Upper lobe of left lung (tissue), 6 donors: ENCODE data around the gene ANGEL2. TPM values are rescaled to one million over a fixed set of nuclear protein-coding genes. Genes with fewer than 3 reads are reported as not detected.

ENCODE experiments used
- ATAC-seq, 2 donors: fragments of 200-7000 bp; cut with Tn5 transposase; one replicate each; pipeline ENCODE4 v1.9.1; 2022; ENCODE audit warnings: mild to moderate bottlenecking in 2 of 2, moderate library complexity in 2 of 2; ENCODE audit not compliant: low FRiP score in 2 of 2
- DNase-seq, 2 donors: peaks; one replicate each; pipeline ENCODE4 v3.0.0-alpha.2; 2019 to 2020
- H3K27ac ChIP-seq, 4 donors: fragments of 200-600 bp; sonication (generic); one replicate each; pipeline ENCODE4 v1.5.1; 2016 to 2019
- H3K27me3 ChIP-seq, 4 donors: fragments of 200-600 bp; sonication (generic); one replicate each; pipeline ENCODE4 v1.5.1; 2017 to 2019
- H3K36me3 ChIP-seq, 4 donors: fragments of 200-600 bp; sonication (generic); one replicate each; pipeline ENCODE4 v1.5.1; 2016 to 2019
- H3K4me1 ChIP-seq, 4 donors: fragments of 200-600 bp; sonication (generic); one replicate each; pipeline ENCODE4 v1.5.1; 2018 to 2019
- H3K4me3 ChIP-seq, 4 donors: fragments of 200-600 bp; sonication (generic); one replicate each; pipeline ENCODE4 v1.5.1; 2017 to 2019; ENCODE audit warnings: mild to moderate bottlenecking in 2 of 4, moderate library complexity in 1 of 4
- H3K9me3 ChIP-seq, 4 donors: fragments of 200-600 bp; sonication (generic); one replicate each; pipeline ENCODE4 v1.5.1; 2018 to 2019
- EP300 ChIP-seq, 4 donors: sonication (generic); formaldehyde crosslinking; IDR thresholded peaks; one replicate each; pipeline ENCODE4 v1.5.1; 2017; ENCODE audit warnings: antibody characterized with exemption in 4 of 4, control low read depth in 2 of 4
- POLR2A ChIP-seq, 4 donors: fragments of 450-650 bp; IDR thresholded peaks; one replicate each; pipeline ENCODE4 v1.5.1; 2016 to 2017; ENCODE audit warnings: antibody characterized with exemption in 4 of 4, mild to moderate bottlenecking in 2 of 4
- POLR2AphosphoS5 ChIP-seq, 2 donors: sonication (generic); formaldehyde crosslinking; IDR thresholded peaks; one replicate each; pipeline ENCODE4 v1.5.1; 2017; ENCODE audit warnings: antibody characterized with exemption in 2 of 2
- WGBS, 2 donors: methylation state at CpG; one replicate each; pipeline ENCODE4 v1.1.5; 2017 to 2018; 5-methylcytosine and 5-hydroxymethylcytosine counted together
- total RNA-seq, 6 donors: library from RNA; depleted of rRNA in 4 of 6; stranded (reverse); fragments of >200 nt in 4 of 6; gene quantifications; one replicate each; pipeline versions ENCODE4 v1.1.0 to v1.2.1, GENCODE V29; 2016 to 2021
- TF ChIP-seq, protein P1 (sequence below), 6 experiments: fragments of 450-650 bp in 4 of 6; fragments of 200-600 bp in 2 of 6; sonication (generic) in 2 of 6; IDR thresholded peaks; one replicate each; pipeline ENCODE4 v1.5.1; 2016 to 2019; ENCODE audit warnings: antibody characterized with exemption in 6 of 6
- donor health status: DM: no; HTN: no; CAD: no; lungs with moderate emphysema.
- donor health status: DM: no; HTN: yes; CAD: no; lungs with severe emphysema.

ANGEL2 gene
- total RNA-seq, 6 donors from 2014 or later, result 29.4 to 68.7 (median 35.6) TPM

DNA sequence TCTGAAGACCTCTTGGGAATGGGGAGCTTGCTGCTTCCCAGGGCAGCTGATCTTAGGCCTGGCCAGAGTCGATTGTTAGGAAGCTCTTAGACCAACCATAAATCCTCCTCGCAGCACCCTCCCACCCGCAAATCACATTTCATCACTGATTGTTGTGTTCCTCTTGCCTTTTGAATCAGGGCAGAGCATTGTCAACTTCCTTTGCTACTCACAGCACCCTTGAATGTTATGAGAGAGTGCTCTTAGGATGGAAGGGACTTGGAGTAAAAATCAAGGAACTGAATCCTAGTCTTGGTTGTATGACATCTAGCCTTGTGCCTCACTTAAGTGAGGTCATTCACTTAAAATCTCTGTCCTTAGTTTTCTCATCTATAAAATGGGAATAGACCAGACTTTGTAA, 62.3 kb downstream of the ANGEL2 start:
- Histone ChIP-seq H3K27ac (no peak overlapping the region), H3K27me3 (peaks cover 0 to 7% (median 3%) of the 10 kb centered on the region in 4 donors), H3K4me1 (peaks cover 12 to 22% (median 17%) of the 10 kb centered on the region in 4 donors), H3K4me3 (no peak overlapping the region), H3K36me3 (no peaks in the 10 kb centered on the region), H3K9me3 (no peaks in the 10 kb centered on the region)
- DNase-seq, result no peak
- TF ChIP-seq POLR2A (IDR thresholded peaks at IDR 0.05) (no peak), EP300 (IDR thresholded peaks at IDR 0.05) (no peak), POLR2AphosphoS5 (IDR thresholded peaks at IDR 0.05) (no peak)
- TF ChIP-seq, protein P1, sequence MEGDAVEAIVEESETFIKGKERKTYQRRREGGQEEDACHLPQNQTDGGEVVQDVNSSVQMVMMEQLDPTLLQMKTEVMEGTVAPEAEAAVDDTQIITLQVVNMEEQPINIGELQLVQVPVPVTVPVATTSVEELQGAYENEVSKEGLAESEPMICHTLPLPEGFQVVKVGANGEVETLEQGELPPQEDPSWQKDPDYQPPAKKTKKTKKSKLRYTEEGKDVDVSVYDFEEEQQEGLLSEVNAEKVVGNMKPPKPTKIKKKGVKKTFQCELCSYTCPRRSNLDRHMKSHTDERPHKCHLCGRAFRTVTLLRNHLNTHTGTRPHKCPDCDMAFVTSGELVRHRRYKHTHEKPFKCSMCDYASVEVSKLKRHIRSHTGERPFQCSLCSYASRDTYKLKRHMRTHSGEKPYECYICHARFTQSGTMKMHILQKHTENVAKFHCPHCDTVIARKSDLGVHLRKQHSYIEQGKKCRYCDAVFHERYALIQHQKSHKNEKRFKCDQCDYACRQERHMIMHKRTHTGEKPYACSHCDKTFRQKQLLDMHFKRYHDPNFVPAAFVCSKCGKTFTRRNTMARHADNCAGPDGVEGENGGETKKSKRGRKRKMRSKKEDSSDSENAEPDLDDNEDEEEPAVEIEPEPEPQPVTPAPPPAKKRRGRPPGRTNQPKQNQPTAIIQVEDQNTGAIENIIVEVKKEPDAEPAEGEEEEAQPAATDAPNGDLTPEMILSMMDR (IDR thresholded peaks at IDR 0.05), result no peak
- no peak for ATAC-seq
- 72 to 78% methylated on average over 3 of the region's 3 CpGs for WGBS, 2 donors

DNA sequence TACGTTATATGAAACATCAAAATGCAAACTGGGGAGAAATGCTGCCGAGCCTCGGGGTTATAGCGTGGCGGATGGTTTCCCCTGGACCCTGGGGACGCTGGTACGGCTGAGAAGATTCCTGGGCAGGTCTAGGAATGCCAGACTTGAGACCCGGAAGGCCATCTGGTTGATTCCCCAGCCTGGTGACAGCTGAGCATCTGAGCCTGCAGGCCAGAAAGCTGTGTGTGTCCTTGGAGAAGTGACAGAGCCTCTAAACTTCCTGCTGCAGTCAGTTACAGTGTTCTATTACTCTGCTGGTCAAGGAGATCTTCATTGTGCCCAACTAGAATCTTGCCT, 63.1 kb downstream of the ANGEL2 start:
- Histone ChIP-seq H3K4me3 (no peak overlapping the region), H3K27me3 (peaks cover 0 to 7% (median 3%) of the 10 kb centered on the region in 4 donors), H3K27ac (no peak overlapping the region), H3K4me1 (peaks cover 12 to 22% (median 17%) of the 10 kb centered on the region in 4 donors), H3K36me3 (no peaks in the 10 kb centered on the region), H3K9me3 (no peaks in the 10 kb centered on the region)
- ATAC-seq, result no peak
- 87 to 90% methylated on average over 8 of the region's 8 CpGs for WGBS, 2 donors
- TF ChIP-seq, protein P1 (IDR thresholded peaks at IDR 0.05), result no peak
- TF ChIP-seq POLR2AphosphoS5 (IDR thresholded peaks at IDR 0.05) (no peak), EP300 (IDR thresholded peaks at IDR 0.05) (no peak), POLR2A (IDR thresholded peaks at IDR 0.05) (no peak)
- DNase-seq, result no peak

DNA sequence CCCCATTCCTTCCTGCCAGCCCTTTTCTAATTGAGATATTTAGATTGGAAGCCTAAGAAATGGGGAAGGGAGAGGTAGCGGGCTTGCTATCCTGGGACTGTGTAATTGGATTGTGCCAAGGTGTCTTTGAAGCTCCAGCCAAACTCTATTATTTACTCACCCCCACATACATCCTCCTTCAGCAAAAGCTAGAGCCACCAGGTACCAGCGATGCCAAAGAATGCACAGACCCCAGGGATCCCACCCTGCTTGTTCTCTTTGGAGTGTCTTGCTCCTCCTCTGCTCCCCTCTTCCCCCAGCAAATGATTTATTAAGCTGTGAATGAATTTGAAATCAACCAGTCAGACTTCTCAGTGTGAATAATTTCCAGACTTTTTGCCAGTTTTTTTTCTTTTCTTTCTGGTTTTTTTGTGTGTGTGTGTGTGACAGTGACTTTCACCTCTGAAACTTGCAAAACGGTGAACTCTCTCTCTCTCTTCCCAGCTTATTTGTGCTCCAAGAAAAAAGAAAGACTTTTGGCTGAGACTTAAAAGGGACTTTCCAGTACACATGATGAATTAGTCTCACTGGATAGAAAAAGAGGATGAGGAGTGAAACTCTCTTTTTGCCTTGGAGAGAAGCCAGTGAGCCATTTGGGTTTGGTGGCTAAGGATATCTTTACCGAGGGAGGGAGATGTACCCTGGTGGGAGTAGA, 63.6 kb downstream of the ANGEL2 start:
- Histone ChIP-seq H3K27ac (no peak overlapping the region), H3K36me3 (no peaks in the 10 kb centered on the region), H3K4me3 (peak overlapping the region in 2 of 4 donors; percentile 52 to 58), H3K27me3 (peaks cover 0 to 7% (median 3%) of the 10 kb centered on the region in 4 donors), H3K9me3 (no peaks in the 10 kb centered on the region), H3K4me1 (peaks cover 12 to 22% (median 17%) of the 10 kb centered on the region in 4 donors)
- WGBS, 2 donors, result 60 to 76% methylated on average over 4 of the region's 4 CpGs
- DNase-seq (no peak), ATAC-seq (no peak)
- TF ChIP-seq POLR2AphosphoS5 (IDR thresholded peaks at IDR 0.05), result no peak

DNA sequence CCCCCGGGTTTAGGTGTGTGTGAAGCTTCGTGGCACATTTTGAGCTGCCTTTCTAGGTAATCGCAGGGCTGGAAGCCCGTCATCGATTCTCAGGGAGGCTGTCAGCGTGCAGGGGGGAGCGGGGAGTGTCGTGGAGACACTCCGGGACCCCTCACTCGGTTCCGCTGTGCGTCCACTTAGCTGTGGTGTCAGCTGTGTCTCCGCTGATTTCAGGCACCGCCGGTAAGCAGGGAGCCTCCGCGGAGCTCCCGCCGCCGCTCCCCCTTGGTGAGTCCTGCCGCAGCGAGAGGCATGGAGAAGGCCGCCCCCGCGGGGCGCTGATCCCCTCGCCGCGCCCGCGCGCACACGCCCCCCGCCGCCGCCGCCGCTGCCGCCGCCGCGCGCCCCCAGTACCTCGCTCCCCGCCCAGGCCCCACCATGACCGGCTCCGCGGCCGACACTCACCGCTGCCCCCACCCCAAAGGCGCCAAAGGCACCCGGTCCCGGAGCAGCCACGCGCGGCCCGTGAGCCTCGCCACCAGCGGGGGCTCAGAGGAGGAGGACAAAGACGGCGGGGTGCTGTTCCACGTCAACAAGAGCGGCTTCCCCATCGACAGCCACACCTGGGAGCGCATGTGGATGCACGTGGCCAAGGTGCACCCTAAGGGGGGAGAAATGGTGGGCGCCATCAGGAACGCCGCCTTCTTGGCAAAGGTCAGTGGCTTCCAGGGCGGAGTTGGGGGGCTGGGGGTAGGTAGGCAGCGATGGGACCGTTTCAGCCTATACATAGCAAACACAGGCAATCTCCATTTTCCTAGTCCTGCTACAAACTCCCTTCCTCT, 64.3 kb downstream of the ANGEL2 start:
- Histone ChIP-seq H3K4me3 (peak overlapping the region; percentile 39 to 61 (median 55)), H3K4me1 (peaks cover 12 to 22% (median 17%) of the 10 kb centered on the region in 4 donors), H3K9me3 (no peaks in the 10 kb centered on the region), H3K27ac (no peak overlapping the region), H3K36me3 (no peaks in the 10 kb centered on the region), H3K27me3 (peaks cover 0 to 7% (median 3%) of the 10 kb centered on the region in 4 donors)
- TF ChIP-seq, protein P1 (IDR thresholded peaks at IDR 0.05), result no peak
- TF ChIP-seq EP300 (IDR thresholded peaks at IDR 0.05), result no peak
- no peak for TF ChIP-seq POLR2A (IDR thresholded peaks at IDR 0.05)
- TF ChIP-seq POLR2AphosphoS5 (IDR thresholded peaks at IDR 0.05), result no peak
- ATAC-seq (peak in 1 of 2 donors; percentile 25), DNase-seq (peak in 1 of 2 donors; percentile 84)
- WGBS, 2 donors, result 15 to 34% methylated on average over 15 to 31 of the region's 72 CpGs
